Stimulated activated CD8-positive, alpha-beta memory T cell treated with anti-CD3 and anti-CD28 coated beads, Interleukin-7, amount 100 ng/mL, for 48 hours (primary cell): ENCODE data around the gene SH2B2.

Experiments used
- DNase-seq, 2 donors: peaks; one replicate each; pipeline ENCODE4 v3.0.0-alpha.2; 2020; ENCODE audit warnings: low read depth in 1 of 2; ENCODE audit errors: extremely low read depth in 1 of 2

Gene SH2B2

DNA sequence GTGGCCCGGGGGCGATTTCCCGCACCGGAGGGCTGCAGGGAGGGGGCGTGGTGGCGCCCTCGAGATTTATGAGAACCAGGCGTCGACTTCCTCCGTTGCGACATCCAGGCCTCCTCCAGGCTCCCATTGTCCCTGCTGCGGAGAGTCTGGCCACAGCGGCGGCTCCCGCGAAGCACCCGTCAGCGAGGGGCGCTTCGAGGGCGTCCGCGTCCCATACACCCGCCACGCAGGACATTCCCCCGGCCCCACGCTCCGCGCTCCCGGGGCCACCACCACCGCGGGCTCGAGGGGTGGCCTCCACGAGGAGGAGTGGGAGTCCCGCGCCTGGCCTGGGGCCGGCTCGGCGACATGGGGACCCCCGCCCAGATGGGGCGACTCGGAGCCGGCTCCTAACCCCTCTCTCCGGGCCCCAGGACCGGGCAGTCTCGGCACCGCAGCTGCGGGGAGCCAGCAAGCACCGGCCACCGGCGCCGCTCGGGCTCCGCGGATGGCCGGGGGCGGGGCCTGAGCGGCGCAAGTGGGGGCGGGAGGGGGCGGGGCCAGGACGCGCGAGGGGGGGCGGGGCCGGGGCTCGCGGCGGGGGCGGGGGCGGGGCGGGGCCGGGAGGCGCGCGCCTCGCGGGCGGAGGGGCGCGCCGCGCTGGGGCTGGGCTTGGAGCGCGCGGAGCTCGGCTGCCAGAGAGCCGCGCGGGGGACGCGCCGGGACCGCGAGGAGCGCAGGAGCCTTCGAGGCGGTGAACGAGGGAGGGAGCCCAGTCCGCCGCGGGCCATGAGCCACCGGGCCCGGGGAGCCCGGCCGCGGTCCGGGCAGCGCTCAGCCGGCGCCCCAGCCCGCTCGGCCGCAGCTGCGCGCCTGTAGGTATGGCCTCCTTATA is at the start of gene SH2B2:
TSS of gene SH2B2 (plus strand) at position 632 of the 874 bp plus-strand sequence. CDS start 13,683 bp downstream, outside the sequence.
- DNase-seq, result no peak

DNA sequence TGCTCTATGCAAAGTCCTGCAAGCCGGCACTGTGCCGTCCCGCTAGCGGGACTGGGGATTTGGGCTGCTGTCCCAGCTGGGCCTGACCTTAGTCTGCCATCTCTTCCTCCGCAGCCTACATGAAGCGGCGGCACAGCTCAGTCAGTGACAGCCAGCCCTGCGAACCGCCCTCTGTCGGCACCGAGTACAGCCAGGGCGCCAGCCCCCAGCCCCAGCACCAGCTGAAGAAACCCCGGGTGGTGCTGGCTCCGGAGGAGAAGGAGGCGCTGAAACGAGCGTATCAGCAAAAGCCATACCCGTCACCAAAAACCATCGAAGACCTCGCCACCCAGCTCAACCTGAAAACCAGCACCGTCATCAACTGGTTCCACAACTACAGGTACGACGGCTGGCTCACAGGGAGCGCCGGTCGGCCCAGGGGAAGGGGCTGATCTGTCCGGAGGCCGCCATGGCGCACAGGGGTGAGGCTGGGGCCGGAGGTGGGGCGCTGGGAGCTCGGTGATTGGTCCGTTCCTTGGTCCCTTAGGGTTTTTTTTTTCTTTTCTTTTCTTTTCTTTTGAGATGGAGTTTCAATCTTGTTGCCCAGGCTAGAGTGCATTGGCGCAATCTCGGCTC is 47.4 kb upstream of the SH2B2 start:
- no peak for DNase-seq

DNA sequence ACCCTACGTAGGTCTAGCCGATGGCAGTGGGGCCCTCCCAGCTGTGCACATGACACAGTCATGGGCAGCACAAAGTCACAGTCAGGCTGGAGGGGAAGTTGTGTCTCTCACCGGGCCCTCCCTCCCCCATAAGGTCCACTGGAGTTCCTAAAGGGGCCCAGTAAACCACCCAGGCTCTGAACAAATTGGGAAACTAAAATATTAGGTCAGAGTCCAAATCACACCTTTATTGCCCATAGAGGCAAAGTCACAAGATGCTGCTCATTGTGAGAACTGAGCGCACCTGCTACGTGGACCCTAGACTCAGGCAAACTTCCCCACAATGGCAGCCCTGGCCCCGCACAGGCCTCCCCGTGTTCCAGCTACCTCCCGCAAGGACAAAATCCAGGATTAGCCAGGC is 45.2 kb upstream of the SH2B2 start:
- no peak for DNase-seq

GRCh38 chr7:102244601-102245000 is 42.1 kb upstream of the SH2B2 start:
- DNase-seq, result no peak

- no peak for DNase-seq
Measured at GRCh38 chr7:102248081-102248455, 38.6 kb upstream of the SH2B2 start.

DNA sequence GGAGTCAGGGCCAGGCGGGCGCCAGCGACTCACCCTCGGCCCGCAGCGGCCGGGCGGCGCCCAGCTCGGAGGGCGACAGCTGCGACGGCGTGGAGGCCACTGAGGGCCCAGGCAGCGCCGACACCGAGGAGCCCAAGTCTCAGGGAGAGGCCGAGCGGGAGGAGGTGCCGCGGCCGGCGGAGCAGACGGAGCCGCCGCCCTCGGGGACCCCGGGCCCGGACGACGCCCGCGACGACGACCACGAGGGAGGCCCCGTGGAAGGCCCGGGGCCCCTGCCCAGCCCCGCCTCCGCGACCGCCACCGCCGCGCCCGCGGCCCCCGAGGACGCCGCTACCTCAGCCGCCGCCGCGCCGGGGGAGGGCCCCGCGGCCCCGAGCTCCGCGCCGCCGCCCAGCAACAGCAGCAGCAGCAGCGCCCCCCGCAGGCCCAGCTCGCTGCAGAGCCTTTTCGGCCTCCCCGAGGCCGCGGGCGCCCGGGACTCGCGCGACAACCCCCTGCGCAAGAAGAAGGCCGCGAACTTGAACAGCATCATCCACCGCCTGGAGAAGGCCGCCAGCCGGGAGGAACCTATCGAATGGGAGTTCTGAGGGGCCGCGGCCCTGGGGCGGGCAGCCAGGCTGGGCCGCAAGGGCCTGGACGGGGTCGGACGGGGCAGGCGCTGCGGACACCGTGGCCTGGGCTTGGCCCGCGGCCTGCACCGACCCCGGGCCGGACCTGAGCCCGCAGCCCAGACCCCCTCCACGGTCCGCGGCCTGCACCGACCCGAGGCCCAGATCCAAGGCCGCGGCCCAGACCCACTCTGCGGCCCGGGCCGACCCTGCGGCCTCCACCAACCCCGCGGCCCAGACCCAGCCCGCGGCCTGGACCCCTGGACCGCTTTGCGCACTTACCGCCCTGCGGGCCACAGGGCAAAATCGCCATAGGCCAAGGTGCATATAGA is 37.9 kb upstream of the SH2B2 start:
- no peak for DNase-seq

GRCh38 chr7:102251531-102252365 is 34.9 kb upstream of the SH2B2 start:
- no peak for DNase-seq

- DNase-seq, result no peak
Measured at GRCh38 chr7:102252366-102252982, 34.2 kb upstream of the SH2B2 start.

DNA sequence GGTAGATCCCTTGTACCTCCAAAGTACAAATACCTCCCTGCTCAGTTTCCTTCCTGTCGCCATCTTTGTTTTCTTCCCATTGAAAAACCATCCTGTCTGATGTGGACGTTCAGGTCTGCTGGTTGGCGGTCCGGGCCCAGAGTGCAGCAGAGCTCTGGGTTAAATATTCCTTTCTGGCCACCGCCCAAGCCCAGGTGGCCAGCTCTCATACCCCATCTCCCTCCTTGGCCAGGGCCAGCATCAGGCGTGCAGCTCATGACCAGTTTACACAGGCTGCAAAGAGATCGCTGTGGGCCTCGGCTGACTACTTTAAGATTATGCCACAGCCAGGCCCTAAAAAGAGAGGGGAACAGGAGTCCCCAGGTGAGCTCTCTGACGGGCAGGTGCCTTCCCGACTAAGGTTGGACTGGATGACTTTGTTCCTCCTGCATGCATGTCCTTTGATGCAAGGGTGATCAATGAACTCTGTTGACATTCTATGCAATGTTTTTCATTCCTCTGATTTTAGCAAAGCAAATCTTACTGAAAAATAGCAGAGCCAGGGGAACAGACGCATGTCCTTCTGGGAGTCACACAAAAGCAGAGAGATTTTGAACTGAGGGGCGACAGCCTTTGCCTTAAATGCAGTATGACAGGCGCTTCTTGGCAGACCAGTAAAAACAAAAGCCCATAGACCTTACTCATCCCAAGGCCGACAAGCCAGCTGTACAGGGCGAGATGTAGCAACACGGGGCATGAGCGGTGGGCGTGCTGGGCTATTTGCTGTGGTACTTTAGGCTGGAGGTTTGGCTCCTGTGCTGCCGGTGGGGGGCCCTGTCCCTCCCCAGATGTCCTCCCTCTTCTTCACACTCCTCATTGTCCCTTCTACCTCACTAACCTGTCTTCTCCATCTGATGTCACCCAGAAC is 33.3 kb upstream of the SH2B2 start:
- no peak for DNase-seq

- DNase-seq, result no peak
Measured at GRCh38 chr7:102253973-102254370, 32.7 kb upstream of the SH2B2 start.

GRCh38 chr7:102254521-102254920 is 32.1 kb upstream of the SH2B2 start:
- no peak for DNase-seq

GRCh38 chr7:102255501-102255900 is 31.2 kb upstream of the SH2B2 start:
- no peak for DNase-seq

GRCh38 chr7:102255916-102256315 is 30.8 kb upstream of the SH2B2 start:
- no peak for DNase-seq

DNA sequence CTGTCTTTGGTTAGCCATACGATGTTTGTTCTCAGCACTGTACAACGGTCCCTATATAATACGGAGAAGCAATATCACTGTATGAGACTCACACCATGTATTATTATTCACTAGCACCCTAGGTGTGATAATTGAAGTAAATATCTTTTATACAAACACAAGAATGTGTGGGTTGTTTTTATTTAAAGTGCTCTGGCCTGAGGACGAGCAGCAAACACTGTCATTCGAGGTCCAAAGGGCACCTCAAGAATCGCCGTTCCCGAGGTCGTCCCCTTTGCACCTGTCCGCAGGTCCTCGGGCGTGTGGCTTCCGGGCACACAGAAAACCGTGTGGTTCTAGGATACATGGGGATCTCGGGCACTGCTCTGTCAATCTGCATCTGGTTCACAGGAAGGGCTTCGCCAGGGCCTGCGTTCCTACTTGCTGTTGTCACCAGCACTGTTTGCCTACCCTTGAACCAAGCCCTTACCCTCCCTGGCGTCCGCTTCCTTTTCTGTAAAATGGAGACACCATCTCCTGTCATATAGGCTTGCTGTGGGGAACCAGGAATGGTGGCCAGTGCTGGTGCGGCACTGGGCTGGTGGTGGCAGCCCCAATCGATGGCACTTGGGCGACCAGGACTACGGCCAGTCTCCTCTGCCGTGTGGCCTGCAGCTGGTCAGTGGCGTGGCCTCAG is 28.5 kb upstream of the SH2B2 start:
- no peak for DNase-seq

GRCh38 chr7:102258749-102259107 is 27.9 kb upstream of the SH2B2 start:
- DNase-seq, result no peak

DNA sequence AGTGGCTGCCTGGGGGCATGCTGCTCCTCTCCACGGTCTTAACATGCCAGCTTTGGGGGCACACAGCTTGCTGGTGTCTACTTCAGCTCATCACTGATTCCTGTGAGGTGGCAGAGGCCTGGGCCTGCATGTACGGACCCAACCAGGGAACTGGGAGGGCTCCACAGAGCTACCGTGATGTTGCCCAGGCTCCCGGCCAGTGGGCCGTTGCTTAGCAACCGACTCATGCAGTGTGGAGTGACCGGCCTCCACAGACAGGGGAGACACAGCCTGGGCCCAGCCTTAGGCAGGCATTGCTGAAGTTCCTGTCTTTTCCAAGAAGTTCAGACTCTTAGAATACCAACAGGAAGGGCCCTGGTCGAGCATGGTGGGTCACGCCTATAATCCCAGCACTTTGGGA is 25.8 kb upstream of the SH2B2 start:
- DNase-seq, result no peak

DNA sequence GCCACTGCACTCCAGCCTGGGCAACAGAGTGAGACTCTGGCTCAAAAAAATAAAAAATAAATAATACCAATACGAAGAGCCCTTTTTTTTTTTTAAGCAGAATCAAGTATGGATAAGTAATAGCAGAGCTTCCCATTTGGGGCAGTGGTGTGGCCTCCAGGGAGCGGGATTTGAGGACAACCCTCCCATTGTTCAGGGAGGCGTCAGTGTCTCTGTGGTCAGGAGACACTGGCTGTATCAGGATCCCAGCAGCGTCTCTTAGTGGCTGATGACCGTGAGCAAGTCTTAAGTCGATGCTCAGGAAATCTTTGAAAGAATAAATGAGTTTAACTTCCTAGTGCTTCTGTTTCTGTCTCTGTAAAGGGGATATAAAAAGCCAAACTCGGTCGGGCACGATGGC is 25.2 kb upstream of the SH2B2 start:
- DNase-seq, result no peak

GRCh38 chr7:102262546-102262945 is 24.1 kb upstream of the SH2B2 start:
- no peak for DNase-seq
